ENCODE data around the gene SPNS2. TPM values are rescaled to one million over a fixed set of nuclear protein-coding genes. Genes with fewer than 3 reads are reported as not detected.

SPNS2 gene
- total and polyA plus RNA-seq, 2 experiments from 2014 or later, result 1.0 to 1.6 TPM

DNA sequence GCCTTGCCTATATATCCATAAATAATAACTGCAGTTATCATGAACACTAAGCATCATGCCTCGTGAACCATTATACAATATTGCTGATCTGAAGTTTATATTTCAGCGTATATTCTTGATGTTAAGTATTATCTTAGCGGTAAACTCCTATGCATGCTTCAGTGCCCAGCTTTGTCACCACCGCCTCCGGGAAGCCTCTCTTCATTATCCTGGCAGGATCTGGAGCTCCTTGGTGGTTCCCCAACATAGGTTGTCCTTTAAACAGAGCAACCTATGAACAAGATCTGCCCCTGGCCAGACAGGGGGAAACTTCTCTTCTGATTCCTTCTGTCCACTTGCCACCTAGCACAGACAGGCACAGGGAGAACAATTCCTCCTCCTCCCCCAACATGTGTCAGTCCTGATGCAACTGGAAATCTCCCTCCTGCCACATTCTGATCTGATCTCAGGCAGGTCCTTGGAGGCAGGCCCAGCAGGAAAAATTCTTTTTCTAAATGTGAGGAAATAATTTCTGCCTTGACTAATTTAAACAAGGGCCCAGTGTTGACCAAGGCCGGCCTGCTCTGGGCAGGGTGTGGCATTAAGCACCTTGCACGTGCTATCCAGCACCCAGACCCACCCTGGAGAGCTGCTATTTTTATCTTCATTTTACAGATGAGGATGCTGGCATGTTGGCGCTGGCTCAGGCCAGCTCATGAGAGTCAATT, 22.4 kb downstream of the SPNS2 start:
- Histone ChIP-seq H3K4me1 (ENCODE audit: low read depth) (no peaks in the 10 kb centered on the region), H3K9me3 (ENCODE audit: low read depth) (no peaks in the 10 kb centered on the region), H3K27me3 (no peaks in the 10 kb centered on the region), H3K27ac (no peak overlapping the region), H3K4me3 (no peak overlapping the region), H3K36me3 (no peaks in the 10 kb centered on the region)
- peak in 1 of 2 donors; percentile 62 for DNase-seq (ENCODE audit: low read depth in 1 of 2, low spot score in 1 of 2)
- TF ChIP-seq, protein P1, sequence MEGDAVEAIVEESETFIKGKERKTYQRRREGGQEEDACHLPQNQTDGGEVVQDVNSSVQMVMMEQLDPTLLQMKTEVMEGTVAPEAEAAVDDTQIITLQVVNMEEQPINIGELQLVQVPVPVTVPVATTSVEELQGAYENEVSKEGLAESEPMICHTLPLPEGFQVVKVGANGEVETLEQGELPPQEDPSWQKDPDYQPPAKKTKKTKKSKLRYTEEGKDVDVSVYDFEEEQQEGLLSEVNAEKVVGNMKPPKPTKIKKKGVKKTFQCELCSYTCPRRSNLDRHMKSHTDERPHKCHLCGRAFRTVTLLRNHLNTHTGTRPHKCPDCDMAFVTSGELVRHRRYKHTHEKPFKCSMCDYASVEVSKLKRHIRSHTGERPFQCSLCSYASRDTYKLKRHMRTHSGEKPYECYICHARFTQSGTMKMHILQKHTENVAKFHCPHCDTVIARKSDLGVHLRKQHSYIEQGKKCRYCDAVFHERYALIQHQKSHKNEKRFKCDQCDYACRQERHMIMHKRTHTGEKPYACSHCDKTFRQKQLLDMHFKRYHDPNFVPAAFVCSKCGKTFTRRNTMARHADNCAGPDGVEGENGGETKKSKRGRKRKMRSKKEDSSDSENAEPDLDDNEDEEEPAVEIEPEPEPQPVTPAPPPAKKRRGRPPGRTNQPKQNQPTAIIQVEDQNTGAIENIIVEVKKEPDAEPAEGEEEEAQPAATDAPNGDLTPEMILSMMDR (IDR thresholded peaks at IDR 0.05; ENCODE audit: low read depth, low read length), result no peak

DNA sequence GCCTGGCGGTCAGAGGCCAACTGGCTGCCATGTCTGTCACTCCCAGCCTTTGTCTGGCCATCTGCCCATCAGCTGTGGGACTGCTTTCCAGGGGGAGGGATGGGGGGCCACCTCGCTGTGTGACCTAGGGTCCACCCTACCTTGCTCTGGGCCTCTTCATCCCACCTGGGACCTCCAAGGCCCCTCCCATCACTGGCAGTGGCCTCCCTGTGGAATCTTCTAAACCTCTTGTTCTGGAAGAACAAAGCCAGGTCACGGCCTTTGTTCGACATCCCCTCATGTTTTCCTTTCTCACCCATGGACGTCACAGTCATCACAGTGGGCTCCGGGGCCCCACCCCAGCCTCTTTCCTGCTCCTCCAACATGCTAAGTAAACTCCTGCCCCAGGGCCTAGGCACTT, 24.0 kb downstream of the SPNS2 start:
- Histone ChIP-seq H3K36me3 (no peaks in the 10 kb centered on the region), H3K27ac (no peak overlapping the region), H3K27me3 (no peaks in the 10 kb centered on the region), H3K9me3 (ENCODE audit: low read depth) (no peaks in the 10 kb centered on the region), H3K4me3 (no peak overlapping the region), H3K4me1 (ENCODE audit: low read depth) (no peaks in the 10 kb centered on the region)
- no peak for DNase-seq (ENCODE audit: low read depth in 1 of 2, low spot score in 1 of 2)
- TF ChIP-seq, protein P1 (IDR thresholded peaks at IDR 0.05; ENCODE audit: low read depth, low read length), result no peak

DNA sequence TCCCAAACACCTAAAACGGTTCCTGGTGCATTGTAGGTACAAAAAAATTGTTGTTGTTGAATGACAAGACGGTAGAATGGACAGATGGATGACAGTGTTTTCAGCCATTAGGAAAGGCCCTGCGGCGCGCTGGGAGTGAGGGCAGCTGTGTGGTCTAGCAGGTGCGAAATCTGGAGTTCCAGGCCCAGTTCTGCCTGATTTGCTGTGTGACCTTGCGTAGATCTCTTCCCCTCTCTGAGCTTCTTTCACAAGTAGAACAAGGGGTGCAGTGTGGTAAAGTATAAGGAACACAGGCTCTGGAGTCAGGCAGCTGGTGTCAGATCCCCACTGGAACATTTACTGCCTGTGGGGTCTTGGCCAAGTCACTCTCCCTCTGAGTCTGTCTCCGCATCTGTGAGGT, 25.3 kb downstream of the SPNS2 start:
- H3K9me3 ChIP-seq (ENCODE audit: low read depth), result no peaks in the 10 kb centered on the region
- H3K27ac ChIP-seq, result no peak overlapping the region
- H3K4me3 ChIP-seq, result no peak overlapping the region
- H3K4me1 ChIP-seq (ENCODE audit: low read depth), result no peaks in the 10 kb centered on the region
- TF ChIP-seq, protein P1 (IDR thresholded peaks at IDR 0.05; ENCODE audit: low read depth, low read length), result no peak
- DNase-seq (ENCODE audit: low read depth in 1 of 2, low spot score in 1 of 2), result no peak
- no peaks in the 10 kb centered on the region for H3K27me3 ChIP-seq
- H3K36me3 ChIP-seq, result no peaks in the 10 kb centered on the region

DNA sequence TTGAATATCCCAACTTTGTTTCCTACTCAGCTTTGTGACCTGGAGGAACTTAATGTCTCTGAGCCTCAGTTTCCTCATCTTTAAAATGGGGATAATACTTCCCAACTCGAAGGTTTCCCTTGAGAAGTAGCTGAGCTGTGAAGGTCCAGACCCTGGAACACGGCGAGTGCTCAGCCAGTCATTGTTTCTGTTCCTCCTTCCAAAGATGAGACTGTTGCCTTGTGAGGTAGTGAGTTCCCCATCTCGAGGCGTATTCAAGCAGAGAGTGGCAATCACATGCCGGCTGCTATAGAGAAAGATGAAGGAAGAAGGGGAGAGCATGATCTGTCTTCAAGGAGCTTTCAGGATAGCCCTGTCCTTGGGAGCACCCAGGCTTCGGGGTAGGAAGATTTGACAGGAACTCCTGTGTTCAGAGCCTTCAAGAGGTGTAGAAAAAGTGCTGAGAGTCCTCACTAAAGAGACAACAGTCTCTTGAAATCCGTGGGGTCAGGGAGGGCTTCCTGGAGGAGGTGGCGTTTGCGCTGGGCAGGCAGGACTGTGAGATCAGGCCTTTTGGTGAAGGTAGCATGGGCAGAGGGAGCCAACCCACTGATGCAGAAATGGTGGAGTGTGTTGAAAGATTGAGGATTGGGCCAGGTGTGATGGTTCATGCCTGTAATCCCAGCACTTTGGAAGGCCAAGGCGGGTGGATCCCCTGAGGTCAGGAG, 27.2 kb downstream of the SPNS2 start:
- H3K27ac ChIP-seq, result no peak overlapping the region
- H3K4me3 ChIP-seq, result no peak overlapping the region
- H3K36me3 ChIP-seq, result no peaks in the 10 kb centered on the region
- no peaks in the 10 kb centered on the region for H3K27me3 ChIP-seq
- H3K4me1 ChIP-seq (ENCODE audit: low read depth), result no peaks in the 10 kb centered on the region
- TF ChIP-seq, protein P1 (IDR thresholded peaks at IDR 0.05; ENCODE audit: low read depth, low read length), result no peak
- DNase-seq (ENCODE audit: low read depth in 1 of 2, low spot score in 1 of 2), result no peak
- H3K9me3 ChIP-seq (ENCODE audit: low read depth), result no peaks in the 10 kb centered on the region

DNA sequence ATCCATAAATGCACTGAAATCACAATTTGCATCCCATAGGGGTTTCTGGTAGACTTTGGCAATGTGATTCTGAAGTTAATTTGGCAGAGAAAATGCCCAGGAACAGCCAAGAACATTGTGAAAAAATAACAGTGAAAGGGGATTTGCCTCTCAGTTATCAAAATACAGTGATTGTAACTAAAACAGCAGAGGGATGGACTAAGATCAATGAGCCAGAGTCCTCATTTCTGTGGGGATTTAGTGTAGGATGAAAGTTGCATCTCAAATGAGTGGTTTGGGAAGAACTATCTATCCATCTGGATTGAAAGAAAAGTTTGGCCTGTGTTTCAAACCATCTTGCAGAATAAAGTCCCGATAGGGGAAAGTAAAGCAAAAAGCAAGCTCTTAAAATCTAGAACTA, 28.5 kb downstream of the SPNS2 start:
- no peaks in the 10 kb centered on the region for H3K27me3 ChIP-seq
- no peak overlapping the region for H3K4me3 ChIP-seq
- H3K4me1 ChIP-seq (ENCODE audit: low read depth), result no peaks in the 10 kb centered on the region
- no peaks in the 10 kb centered on the region for H3K9me3 ChIP-seq (ENCODE audit: low read depth)
- peak in 1 of 2 donors; percentile 18 for DNase-seq (ENCODE audit: low read depth in 1 of 2, low spot score in 1 of 2)
- TF ChIP-seq, protein P1 (IDR thresholded peaks at IDR 0.05; ENCODE audit: low read depth, low read length), result no peak
- H3K27ac ChIP-seq, result no peak overlapping the region
- no peaks in the 10 kb centered on the region for H3K36me3 ChIP-seq
